SU-DHL-6 (cell line): ENCODE data around the gene SNX27.

Experiments
- EZH2phosphoT487 ChIP-seq: fragments of 200-600 bp; sonication (generic), shearing (Covaris generic); conservative IDR thresholded peaks from 2 replicates; pipeline ENCODE4 v1.6.1; 2018; ENCODE audit warnings: mild to moderate bottlenecking, antibody characterized with exemption, low read length, moderate library complexity, mixed read lengths
- TF ChIP-seq, protein P1 (sequence below): fragments of 200-600 bp; sonication (generic); IDR thresholded peaks from one replicate; pipeline ENCODE4 v1.5.1; 2017; ENCODE audit warnings: antibody characterized with exemption, mild to moderate bottlenecking, low read length, moderate library complexity; ENCODE audit not compliant: insufficient read depth, poor library complexity, severe bottlenecking

DNA sequence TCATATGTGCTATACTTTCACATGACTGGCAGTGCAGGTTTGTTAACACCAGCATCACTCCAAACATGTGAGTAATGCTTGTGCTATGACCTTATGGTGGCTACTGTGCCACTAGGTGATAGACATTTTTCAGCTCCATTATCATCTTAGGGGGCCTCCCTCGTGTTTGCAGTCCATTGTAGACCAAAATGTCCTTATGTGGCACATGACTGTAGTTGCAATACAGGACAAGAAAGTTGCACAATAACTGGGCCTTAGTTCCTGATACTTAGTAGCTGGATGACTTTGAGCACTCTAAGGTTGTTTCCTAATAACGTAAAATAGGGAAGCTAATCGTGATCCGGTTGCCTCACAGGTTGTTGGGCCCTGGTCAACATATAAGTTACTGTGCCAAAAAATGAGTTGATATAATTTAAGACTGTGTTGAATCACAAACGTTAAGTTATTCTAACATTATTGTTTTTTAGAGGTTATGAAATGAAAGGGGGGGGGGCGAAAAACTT is 511 bp upstream of the SNX27 start:
- TF ChIP-seq, protein P1, sequence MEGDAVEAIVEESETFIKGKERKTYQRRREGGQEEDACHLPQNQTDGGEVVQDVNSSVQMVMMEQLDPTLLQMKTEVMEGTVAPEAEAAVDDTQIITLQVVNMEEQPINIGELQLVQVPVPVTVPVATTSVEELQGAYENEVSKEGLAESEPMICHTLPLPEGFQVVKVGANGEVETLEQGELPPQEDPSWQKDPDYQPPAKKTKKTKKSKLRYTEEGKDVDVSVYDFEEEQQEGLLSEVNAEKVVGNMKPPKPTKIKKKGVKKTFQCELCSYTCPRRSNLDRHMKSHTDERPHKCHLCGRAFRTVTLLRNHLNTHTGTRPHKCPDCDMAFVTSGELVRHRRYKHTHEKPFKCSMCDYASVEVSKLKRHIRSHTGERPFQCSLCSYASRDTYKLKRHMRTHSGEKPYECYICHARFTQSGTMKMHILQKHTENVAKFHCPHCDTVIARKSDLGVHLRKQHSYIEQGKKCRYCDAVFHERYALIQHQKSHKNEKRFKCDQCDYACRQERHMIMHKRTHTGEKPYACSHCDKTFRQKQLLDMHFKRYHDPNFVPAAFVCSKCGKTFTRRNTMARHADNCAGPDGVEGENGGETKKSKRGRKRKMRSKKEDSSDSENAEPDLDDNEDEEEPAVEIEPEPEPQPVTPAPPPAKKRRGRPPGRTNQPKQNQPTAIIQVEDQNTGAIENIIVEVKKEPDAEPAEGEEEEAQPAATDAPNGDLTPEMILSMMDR: no peak
- TF ChIP-seq EZH2phosphoT487: no peak
